Transverse colon (tissue), 4 donors: ENCODE results near the gene SNED1. TPM values are rescaled to one million over a fixed set of nuclear protein-coding genes. Genes with fewer than 3 reads are reported as not detected.

ENCODE experiments used
- DNase-seq: peaks from one replicate; pipeline ENCODE4 v3.0.0-alpha.2; 2019
- H3K27ac ChIP-seq, 4 donors: fragments of 200-600 bp; sonication (generic); 2 replicates each; pipeline ENCODE4 v1.5.1; 2016 to 2018; ENCODE audit warnings: inconsistent platforms in 4 of 4
- H3K27me3 ChIP-seq: fragments of 200-600 bp; sonication (generic); 2 replicates; pipeline ENCODE4 v1.5.1; 2017; ENCODE audit warnings: inconsistent platforms
- H3K36me3 ChIP-seq, 4 donors: fragments of 200-600 bp; sonication (generic); 2 replicates each; pipeline ENCODE4 v1.5.1; 2017 to 2019; ENCODE audit warnings: inconsistent platforms in 4 of 4
- H3K4me1 ChIP-seq, 4 donors: fragments of 200-600 bp; sonication (generic); 2 replicates each; pipeline ENCODE4 v1.5.1; 2017 to 2020; ENCODE audit warnings: inconsistent platforms in 4 of 4
- H3K4me3 ChIP-seq, 4 donors: fragments of 200-600 bp; sonication (generic); 1 replicate in 1 of 4; 2 replicates in 3 of 4; pipeline versions ENCODE4 v1.5.1 to v1.6.1; 2017 to 2019; ENCODE audit warnings: inconsistent platforms in 4 of 4
- H3K9me3 ChIP-seq, 2 donors: fragments of 200-600 bp; sonication (generic); 2 replicates each; pipeline ENCODE4 v1.5.1; 2017 to 2019; ENCODE audit warnings: inconsistent platforms in 2 of 2
- EP300 ChIP-seq: sonication (generic); formaldehyde crosslinking; IDR thresholded peaks from one replicate; pipeline ENCODE4 v1.6.1; 2017; ENCODE audit warnings: antibody characterized with exemption, low read depth
- POLR2A ChIP-seq: fragments of 450-650 bp; IDR thresholded peaks from one replicate; pipeline ENCODE4 v1.6.1; 2016; ENCODE audit warnings: antibody characterized with exemption, mild to moderate bottlenecking, moderate library complexity
- POLR2AphosphoS5 ChIP-seq, 3 donors: sonication (generic); formaldehyde crosslinking; IDR thresholded peaks; one replicate each; pipeline ENCODE4 v1.6.1; 2016; ENCODE audit warnings: antibody characterized with exemption in 3 of 3
- WGBS, 2 donors: methylation state at CpG; one replicate each; pipeline ENCODE4 v1.1.5; 2018; ENCODE audit warnings: low coverage in 1 of 2; 5-methylcytosine and 5-hydroxymethylcytosine counted together
- in situ Hi-C, 4 donors: fragments of 200-750 bp; cut with MboI; loops; one replicate each; pipeline versions ENCODE4 v1.15.0 to v1.15.1; 2017; ENCODE audit warnings: low sequenced_read_pairs in 3 of 4, low pct_ligation_motif_present in 1 of 4, low pct_unique_long_range_greater_than_20kb in 1 of 4
- intact Hi-C: fragments of 100-400 bp; cut with DNase I; formaldehyde crosslinking; loops from one replicate; pipeline ENCODE4 v1.15.1; 2023; ENCODE audit warnings: low total_unique reads
- total RNA-seq, 4 donors: library from RNA; depleted of rRNA; stranded (reverse); fragments of >200 nt; gene quantifications; one replicate each; pipeline ENCODE4 v1.1.0, GENCODE V29; 2016
- TF ChIP-seq, protein P1 (sequence below), 5 experiments: fragments of 200-600 bp in 3 of 5; fragments of 450-650 bp in 2 of 5; sonication (generic) in 3 of 5; IDR thresholded peaks; 1 replicate in 2 of 5; 2 replicates in 3 of 5; pipeline ENCODE4 v1.5.1; 2016 to 2017; ENCODE audit warnings: antibody characterized with exemption in 5 of 5, inconsistent platforms in 3 of 5, mild to moderate bottlenecking in 2 of 5, moderate library complexity in 1 of 5

SNED1 gene
- total RNA-seq, 4 donors from 2014 or later: 8.2 to 65.5 (median 30.0) TPM

DNA sequence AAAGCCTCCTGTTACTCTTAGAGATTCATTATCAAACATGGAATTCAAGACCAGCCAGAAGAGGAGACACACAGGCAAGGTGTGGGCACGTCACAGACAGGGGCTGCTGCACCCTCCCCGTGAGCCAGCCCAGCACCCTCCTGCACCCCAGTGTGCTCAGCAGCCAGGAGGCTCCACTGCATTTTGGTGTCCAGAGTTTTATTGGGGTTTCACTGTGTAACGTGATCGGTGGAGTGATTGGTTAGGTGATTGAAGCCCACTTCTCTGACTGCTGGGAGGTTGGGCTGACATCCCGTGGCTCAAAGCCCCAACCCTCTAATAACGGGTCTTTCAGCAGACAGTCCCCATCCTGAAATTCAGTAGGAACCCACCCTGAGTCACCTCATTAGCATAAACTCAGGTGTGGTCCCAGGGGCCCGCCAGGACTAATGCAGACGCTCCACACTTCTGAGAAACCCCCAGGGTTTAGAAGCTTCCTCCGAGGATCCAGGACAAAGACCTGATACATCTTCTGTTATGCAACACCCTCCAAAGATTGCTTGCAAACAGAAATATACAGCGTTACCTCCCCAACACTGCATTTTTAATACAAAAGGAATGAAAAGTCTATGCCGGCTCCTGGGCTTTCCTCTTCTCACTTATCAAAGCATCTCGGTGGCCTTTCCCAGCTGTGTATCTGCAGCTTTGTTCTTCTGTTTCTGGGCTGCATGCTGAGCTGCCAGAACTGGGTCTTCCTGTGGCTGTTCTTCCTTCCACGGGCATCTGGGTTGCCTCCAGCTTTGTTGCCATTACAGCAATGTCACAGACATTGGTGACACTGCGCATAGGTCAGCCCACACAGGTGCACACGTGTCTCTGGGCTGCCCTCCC, 43.7 kb upstream of the SNED1 start:
- Histone ChIP-seq H3K9me3 (no peaks in the 10 kb centered on the region), H3K27me3 (no peaks in the 10 kb centered on the region), H3K4me3 (no peak overlapping the region), H3K4me1 (peaks cover 0 to under 1% (median 0%) of the 10 kb centered on the region in 4 donors), H3K27ac (no peak overlapping the region), H3K36me3 (no peaks in the 10 kb centered on the region)
- TF ChIP-seq POLR2A (no peak), POLR2AphosphoS5 (IDR thresholded peaks at IDR 0.05) (no peak), EP300 (no peak)
- TF ChIP-seq, protein P1, sequence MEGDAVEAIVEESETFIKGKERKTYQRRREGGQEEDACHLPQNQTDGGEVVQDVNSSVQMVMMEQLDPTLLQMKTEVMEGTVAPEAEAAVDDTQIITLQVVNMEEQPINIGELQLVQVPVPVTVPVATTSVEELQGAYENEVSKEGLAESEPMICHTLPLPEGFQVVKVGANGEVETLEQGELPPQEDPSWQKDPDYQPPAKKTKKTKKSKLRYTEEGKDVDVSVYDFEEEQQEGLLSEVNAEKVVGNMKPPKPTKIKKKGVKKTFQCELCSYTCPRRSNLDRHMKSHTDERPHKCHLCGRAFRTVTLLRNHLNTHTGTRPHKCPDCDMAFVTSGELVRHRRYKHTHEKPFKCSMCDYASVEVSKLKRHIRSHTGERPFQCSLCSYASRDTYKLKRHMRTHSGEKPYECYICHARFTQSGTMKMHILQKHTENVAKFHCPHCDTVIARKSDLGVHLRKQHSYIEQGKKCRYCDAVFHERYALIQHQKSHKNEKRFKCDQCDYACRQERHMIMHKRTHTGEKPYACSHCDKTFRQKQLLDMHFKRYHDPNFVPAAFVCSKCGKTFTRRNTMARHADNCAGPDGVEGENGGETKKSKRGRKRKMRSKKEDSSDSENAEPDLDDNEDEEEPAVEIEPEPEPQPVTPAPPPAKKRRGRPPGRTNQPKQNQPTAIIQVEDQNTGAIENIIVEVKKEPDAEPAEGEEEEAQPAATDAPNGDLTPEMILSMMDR (IDR thresholded peaks at IDR 0.05): no peak
- in situ Hi-C loops (no loop called here), intact Hi-C loops (no loop called here)
- no peak for DNase-seq
- 48 to 60% methylated on average over 3 to 15 of the region's 15 CpGs for WGBS, 2 donors

DNA sequence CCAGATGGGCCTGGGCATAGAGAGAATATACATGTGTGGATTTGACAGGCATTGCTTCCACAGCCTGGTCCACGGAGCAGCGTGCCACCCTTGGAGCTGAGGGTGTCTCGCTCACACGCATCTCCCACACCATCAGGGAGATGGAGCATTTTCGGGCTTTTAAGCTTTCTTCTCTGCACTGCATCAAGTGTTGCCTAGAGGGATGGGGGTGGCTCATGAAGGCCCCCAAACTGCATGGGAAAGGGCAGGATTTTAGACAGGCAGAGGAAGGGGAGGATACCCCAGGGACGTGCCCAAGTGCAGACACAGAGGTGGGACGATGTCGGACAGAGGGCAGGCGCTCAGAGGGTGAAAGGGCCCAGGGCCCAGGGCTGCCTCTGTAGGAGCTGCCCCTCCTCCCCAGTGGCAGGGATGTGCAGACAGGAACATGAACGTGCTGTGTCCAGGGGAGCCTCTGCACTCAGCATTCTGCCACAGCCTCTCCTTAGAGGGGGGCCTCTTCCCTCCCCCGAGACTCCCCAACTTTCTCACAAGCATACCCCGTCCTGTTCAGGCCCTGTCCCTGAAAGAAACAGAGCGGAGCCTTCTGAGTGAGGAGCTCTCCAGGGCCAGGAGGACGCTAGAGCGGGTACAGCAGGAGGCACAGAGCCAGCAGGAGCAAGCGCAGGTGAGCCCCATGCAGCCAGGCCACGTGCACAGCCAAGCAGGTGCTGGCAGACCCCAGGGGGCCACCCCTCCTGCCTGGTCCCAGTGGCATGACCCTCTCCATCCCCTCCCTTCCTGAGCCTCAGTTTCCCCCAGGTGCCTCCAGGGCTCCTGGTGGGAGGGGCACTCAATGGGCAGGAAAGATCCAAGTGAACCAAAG, 42.9 kb upstream of the SNED1 start:
- no peak for TF ChIP-seq POLR2AphosphoS5 (IDR thresholded peaks at IDR 0.05)
- TF ChIP-seq, protein P1 (IDR thresholded peaks at IDR 0.05): no peak
- no peak for TF ChIP-seq POLR2A
- TF ChIP-seq EP300: no peak
- intact Hi-C loops: no loop called here

DNA sequence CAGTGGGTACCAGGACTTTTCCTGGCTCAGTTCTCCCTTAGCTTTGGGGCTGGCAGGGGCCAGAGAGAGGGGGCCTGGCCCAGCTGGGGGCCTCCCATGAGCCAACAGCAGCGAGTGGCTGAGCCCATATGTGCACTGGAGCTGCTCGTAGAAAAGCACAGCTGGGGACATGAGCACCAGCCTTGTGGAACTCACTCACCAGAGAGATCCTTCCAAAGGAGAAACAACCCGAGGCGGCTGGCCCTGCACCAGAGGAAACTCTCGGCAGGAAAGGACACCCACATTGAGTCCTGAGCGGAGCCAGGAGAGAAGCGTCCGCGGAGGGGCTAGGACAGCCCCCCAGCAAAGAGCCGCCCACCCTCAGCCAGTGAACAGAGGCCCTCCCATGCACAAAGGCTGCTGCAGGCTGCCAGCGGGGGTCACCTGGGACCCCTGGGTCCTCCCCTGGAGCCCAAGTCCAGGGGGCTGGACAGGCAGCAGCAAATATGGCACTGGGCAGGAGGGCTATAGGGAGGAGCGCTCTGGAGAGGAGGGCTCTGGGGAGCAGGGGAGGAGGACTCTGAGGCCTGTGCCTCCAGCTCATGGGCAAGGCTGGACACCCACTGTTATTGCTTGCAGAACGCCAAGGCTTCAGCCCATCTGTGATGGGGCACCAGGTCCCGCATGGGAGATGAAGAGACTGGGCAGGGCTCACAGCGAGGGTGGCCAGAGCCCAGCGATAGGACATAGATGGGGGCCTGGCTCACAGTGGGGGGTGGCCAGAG, 42.1 kb upstream of the SNED1 start:
- TF ChIP-seq, protein P1 (IDR thresholded peaks at IDR 0.05): no peak
- in situ Hi-C loops: no loop called here
- Histone ChIP-seq H3K4me1 (peaks cover 0 to 11% (median 4%) of the 10 kb centered on the region in 4 donors), H3K27ac (no peak overlapping the region), H3K36me3 (no peaks in the 10 kb centered on the region), H3K27me3 (no peaks in the 10 kb centered on the region), H3K4me3 (no peak overlapping the region), H3K9me3 (no peaks in the 10 kb centered on the region)
- intact Hi-C loops: no loop called here
- 77 to 80% methylated on average over 1 to 16 of the region's 16 CpGs for WGBS, 2 donors
- no peak for DNase-seq

More for the DNA sequence above, 42.9 kb upstream of the SNED1 start:
- H3K27me3 ChIP-seq: no peaks in the 10 kb centered on the region
- peaks cover 0 to 10% (median 3%) of the 10 kb centered on the region in 4 donors for H3K4me1 ChIP-seq
- no peak overlapping the region for H3K27ac ChIP-seq
- WGBS, 2 donors: 85 to 93% methylated on average over 4 to 17 of the region's 17 CpGs
- no peak for DNase-seq
- no peaks in the 10 kb centered on the region for H3K36me3 ChIP-seq
- H3K9me3 ChIP-seq: no peaks in the 10 kb centered on the region
- no peak overlapping the region for H3K4me3 ChIP-seq
- in situ Hi-C loops: no loop called here
